ENCODE results near the gene PRDM1.
A peak's percentile ranks its signal among the peaks of the same experiment; 100 is the strongest.

The PRDM1 gene

GRCh38 chr6:106094261-106094963 is 8.3 kb downstream of the PRDM1 start:
- TF ChIP-seq CTCF (IDR thresholded peaks at IDR 0.05; ENCODE audit: borderline replicate concordance, insufficient read depth, low read depth, low read length): no peak
- H3K4me3 ChIP-seq (ENCODE audit: low read depth, low read length): no peak overlapping the region

DNA sequence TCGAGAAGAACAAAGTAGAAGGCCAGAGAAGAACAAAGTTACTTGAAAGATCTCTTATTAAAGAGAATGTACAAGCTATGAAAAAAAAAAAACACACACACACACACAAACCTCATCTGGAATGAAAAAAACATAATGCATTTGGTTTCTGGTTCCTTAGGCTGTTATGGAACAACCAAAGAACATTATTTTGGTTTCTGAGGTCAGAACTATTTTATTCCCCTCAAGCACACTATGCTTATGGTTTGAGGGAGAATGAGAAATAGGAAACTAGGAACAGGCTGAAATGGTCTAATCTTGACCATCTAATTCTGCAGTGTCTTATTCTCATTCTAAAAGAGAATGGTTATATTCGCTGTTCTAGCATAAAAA is 8.8 kb downstream of the PRDM1 start:
- TF ChIP-seq CTCF (IDR thresholded peaks at IDR 0.05; ENCODE audit: borderline replicate concordance, insufficient read depth, low read depth, low read length): no peak
- H3K4me3 ChIP-seq (ENCODE audit: low read depth, low read length): no peak overlapping the region

- TF ChIP-seq CTCF (IDR thresholded peaks at IDR 0.05; ENCODE audit: borderline replicate concordance, insufficient read depth, low read depth, low read length): no peak
- peak overlapping the region; percentile 13 for H3K4me3 ChIP-seq (ENCODE audit: low read depth, low read length)
Measured at GRCh38 chr6:106097411-106098231, 11.5 kb downstream of the PRDM1 start.

DNA sequence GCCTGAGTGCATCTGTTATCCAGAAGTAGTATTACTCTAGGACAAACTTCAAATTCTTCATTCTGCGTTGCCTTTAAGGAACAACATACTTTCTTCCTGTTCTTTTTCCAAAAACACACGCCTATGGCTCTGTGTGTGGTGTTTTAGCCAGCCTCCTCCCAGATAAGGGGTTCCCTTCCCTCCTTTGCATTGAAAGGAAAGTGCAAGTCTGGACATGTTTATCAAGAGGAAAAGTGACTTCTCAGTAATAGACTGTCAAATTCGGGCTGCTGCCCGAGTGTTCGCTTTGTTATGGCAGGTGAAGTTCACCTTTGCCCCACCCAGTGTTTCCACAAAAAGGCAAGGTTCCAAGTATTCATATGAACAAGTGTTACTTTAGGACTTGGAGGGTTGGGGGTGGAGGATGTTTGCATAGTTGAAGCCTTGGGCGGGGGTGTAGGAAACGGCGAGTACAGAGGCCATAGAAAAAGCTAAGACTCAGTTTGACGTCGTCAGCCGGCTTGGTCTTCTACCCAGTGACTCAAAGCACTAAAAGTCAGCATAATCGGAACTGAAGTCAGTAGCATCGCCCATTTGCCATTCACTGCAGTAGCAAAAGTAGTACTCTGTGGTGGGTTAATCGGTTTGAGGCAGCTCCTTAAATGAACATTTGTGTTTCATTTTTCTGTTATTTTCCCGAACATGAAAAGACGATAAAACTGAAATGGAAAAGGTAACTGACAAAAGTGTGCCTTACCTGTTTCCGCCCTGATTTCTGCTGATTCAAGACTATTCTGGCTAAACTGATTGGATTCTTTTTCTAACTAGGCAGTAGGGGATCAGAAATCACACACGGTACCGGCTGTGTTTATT is 12.5 kb downstream of the PRDM1 start:
- H3K4me3 ChIP-seq (ENCODE audit: low read depth, low read length): peak overlapping the region; percentile 16
- no peak for TF ChIP-seq CTCF (IDR thresholded peaks at IDR 0.05; ENCODE audit: borderline replicate concordance, insufficient read depth, low read depth, low read length)

- H3K4me3 ChIP-seq (ENCODE audit: low read depth, low read length): peak overlapping the region; percentile 16
- no peak for TF ChIP-seq CTCF (IDR thresholded peaks at IDR 0.05; ENCODE audit: borderline replicate concordance, insufficient read depth, low read depth, low read length)
Measured at GRCh38 chr6:106099235-106099537, 13.1 kb downstream of the PRDM1 start.

GRCh38 chr6:106100755-106101154 is 14.6 kb downstream of the PRDM1 start:
- H3K4me3 ChIP-seq (ENCODE audit: low read depth, low read length): no peak overlapping the region
- TF ChIP-seq CTCF (IDR thresholded peaks at IDR 0.05; ENCODE audit: borderline replicate concordance, insufficient read depth, low read depth, low read length): no peak

Measured in GM12875 (cell line).